HG02642 (cell line): ENCODE results near the gene DMXL1.
A peak's percentile ranks its signal among the peaks of the same experiment; 100 is the strongest.

ENCODE experiments used
- ATAC-seq: cut with Tn5 transposase; IDR thresholded peaks from one replicate; pipeline ENCODE4 v1.9.1; 2021; ENCODE audit warnings: mild to moderate bottlenecking; ENCODE audit not compliant: unreplicated experiment, poor library complexity

DMXL1 gene

GRCh38 chr5:119267958-119268386 lies 197.1 kb downstream of the DMXL1 start:
- peak; percentile 72 for ATAC-seq

GRCh38 chr5:119268387-119269060 lies 197.6 kb downstream of the DMXL1 start:
- ATAC-seq: peak; percentile 90

GRCh38 chr5:119269061-119269944 lies 198.4 kb downstream of the DMXL1 start:
- peak; percentile 15 for ATAC-seq

GRCh38 chr5:119270121-119270565 lies 199.3 kb downstream of the DMXL1 start:
- ATAC-seq: no peak

GRCh38 chr5:119270960-119271757 lies 200.3 kb downstream of the DMXL1 start:
- ATAC-seq: no peak

- no peak for ATAC-seq
These were observed 201.2 kb downstream of the DMXL1 start for GRCh38 chr5:119271758-119272730.

GRCh38 chr5:119273391-119273839 lies 202.5 kb downstream of the DMXL1 start:
- no peak for ATAC-seq

GRCh38 chr5:119274030-119274766 lies 203.3 kb downstream of the DMXL1 start:
- ATAC-seq: peak; percentile 3

- peak; percentile 51 for ATAC-seq
These were observed 203.9 kb downstream of the DMXL1 start for GRCh38 chr5:119274767-119275130.

GRCh38 chr5:119275146-119275545 lies 204.3 kb downstream of the DMXL1 start:
- ATAC-seq: peak; percentile 17

GRCh38 chr5:119275601-119276173 lies 204.8 kb downstream of the DMXL1 start:
- ATAC-seq: peak; percentile 78

- no peak for ATAC-seq
These were observed 206.1 kb downstream of the DMXL1 start for GRCh38 chr5:119276978-119277377.

GRCh38 chr5:119279093-119279492 lies 208.2 kb downstream of the DMXL1 start:
- no peak for ATAC-seq

GRCh38 chr5:119280380-119280779 lies 209.5 kb downstream of the DMXL1 start:
- ATAC-seq: no peak

GRCh38 chr5:119282628-119283027 lies 211.7 kb downstream of the DMXL1 start:
- ATAC-seq: no peak

GRCh38 chr5:119284031-119284430 lies 213.1 kb downstream of the DMXL1 start:
- ATAC-seq: no peak

- no peak for ATAC-seq
These were observed 214.4 kb downstream of the DMXL1 start for GRCh38 chr5:119285070-119285916.
